Spleen (tissue), 11 donors: ENCODE measurements around the gene PTPRN2. TPM values are rescaled to one million over a fixed set of nuclear protein-coding genes. Genes with fewer than 3 reads are reported as not detected.

Experiments
- DNase-seq: peaks from one replicate; pipeline ENCODE4 v3.0.0-alpha.2; 2020
- H3K27ac ChIP-seq, 8 donors: fragments of 200-600 bp; sonication (generic) in 7 of 8; 1 replicate in 4 of 8; 2 replicates in 4 of 8; pipeline versions ENCODE4 v1.5.0 to v1.8.0; 2016 to 2021; ENCODE audit warnings: inconsistent platforms in 4 of 8, mild to moderate bottlenecking in 4 of 8, moderate library complexity in 1 of 8
- H3K27me3 ChIP-seq, 7 donors: fragments of 200-600 bp; sonication (generic) in 6 of 7; replicated peaks in 1 of 7; 1 replicate in 4 of 7; 2 replicates in 3 of 7; pipeline versions ENCODE4 v1.5.0 to v1.8.0; 2016 to 2021; ENCODE audit warnings: inconsistent platforms in 3 of 7, mild to moderate bottlenecking in 1 of 7
- H3K36me3 ChIP-seq, 6 donors: fragments of 200-600 bp; sonication (generic) in 5 of 6; 1 replicate in 4 of 6; 2 replicates in 2 of 6; pipeline versions ENCODE4 v1.5.0 to v1.8.0; 2016 to 2021; ENCODE audit warnings: inconsistent platforms in 2 of 6
- H3K4me1 ChIP-seq, 6 donors: fragments of 200-600 bp; sonication (generic) in 5 of 6; 1 replicate in 3 of 6; 2 replicates in 3 of 6; pipeline versions ENCODE4 v1.5.0 to v1.8.0; 2016 to 2021; ENCODE audit warnings: inconsistent platforms in 3 of 6
- H3K4me3 ChIP-seq, 8 donors: fragments of 200-600 bp; sonication (generic) in 7 of 8; 1 replicate in 4 of 8; 2 replicates in 4 of 8; pipeline versions ENCODE4 v1.5.0 to v1.8.0; 2016 to 2021; ENCODE audit warnings: inconsistent platforms in 4 of 8, mild to moderate bottlenecking in 4 of 8, moderate library complexity in 2 of 8
- H3K9me3 ChIP-seq, 8 donors: fragments of 200-600 bp; sonication (generic) in 7 of 8; 1 replicate in 4 of 8; 2 replicates in 4 of 8; pipeline versions ENCODE4 v1.5.0 to v1.8.0; 2016 to 2021; ENCODE audit warnings: inconsistent platforms in 4 of 8
- CTCF ChIP-seq, 11 experiments: fragments of 200-600 bp in 7 of 11; fragments of 450-650 bp in 4 of 11; sonication (generic) in 4 of 11; IDR thresholded peaks in 8 of 11; conservative IDR thresholded peaks in 3 of 11; 1 replicate in 7 of 11; 2 replicates in 4 of 11; pipeline versions ENCODE4 v1.4.0 to v1.8.0; 2016 to 2021; ENCODE audit warnings: antibody characterized with exemption in 11 of 11, inconsistent platforms in 4 of 11, mild to moderate bottlenecking in 1 of 11
- POLR2A ChIP-seq, 3 donors: fragments of 450-650 bp; IDR thresholded peaks; one replicate each; pipeline ENCODE4 v1.5.1; 2017; ENCODE audit warnings: antibody characterized with exemption in 3 of 3, mild to moderate bottlenecking in 1 of 3
- POLR2AphosphoS5 ChIP-seq, 3 donors: sonication (generic); formaldehyde crosslinking; IDR thresholded peaks; one replicate each; pipeline ENCODE4 v1.5.1; 2017; ENCODE audit warnings: antibody characterized with exemption in 3 of 3
- whole genome bisulfite sequencing, 5 donors: extraction: QIAGEN DNeasy Blood & Tissue Kit in 3 of 5; methylation state at CpG; one replicate each; pipeline versions ENCODE4 v1.1.5 to v1.1.7; 2013 to 2018; 5-methylcytosine and 5-hydroxymethylcytosine counted together
- intact Hi-C: fragments of 100-400 bp; cut with DNase I; formaldehyde crosslinking; loops from one replicate; pipeline ENCODE4 v1.15.0; 2023; ENCODE audit warnings: low total_unique reads
- polyA plus RNA-seq, 3 donors: library from polyadenylated mRNA; stranded (reverse); fragments of 200-250 nt; gene quantifications; one replicate each; pipeline ENCODE4 v1.2.1, GENCODE V29; 2013
- total RNA-seq, 7 donors: library from RNA; depleted of rRNA in 3 of 7; stranded (reverse); fragments of >200 nt in 3 of 7; fragmentation: NEBNext Ultra II Directional in 4 of 7; extraction: Animal tissue kit (Norgen Biotek cat#: 25700) in 4 of 7; gene quantifications; one replicate each; pipeline versions ENCODE4 v1.1.0 to v1.2.1, GENCODE V29; 2016 to 2021
- donor health status: healthy with polysubstance abuse.
- donor health status: DM: no; HTN: no; CAD: no; lungs with moderate emphysema.
- donor health status: DM: no; HTN: no; CAD: no.
- donor health status: Bipolar disorder and iron deficiency.
- donor health status: healthy.
- donor health status: DM: no; HTN: no; CAD: no.
- donor health status: DM: yes; HTN: yes; CAD: no.

The PTPRN2 gene
- total and polyA plus RNA-seq, 10 donors = 7.0 to 22.8 (median 16.8) TPM

- no peaks in the 10 kb centered on the region for H3K9me3 ChIP-seq
- no peak for DNase-seq
- TF ChIP-seq POLR2AphosphoS5 (IDR thresholded peaks at IDR 0.05) (no peak), POLR2A (IDR thresholded peaks at IDR 0.05) (no peak), CTCF (IDR thresholded peaks at IDR 0.05 in 8 of 11, conservative IDR thresholded peaks at IDR 0.05 in 3 of 11) (no peak)
- no peaks in the 10 kb centered on the region for H3K36me3 ChIP-seq
- no peaks in the 10 kb centered on the region for H3K4me1 ChIP-seq
- peaks cover 0 to 45% (median 0%) of the 10 kb centered on the region in 7 donors for H3K27me3 ChIP-seq
- H3K4me3 ChIP-seq = no peak overlapping the region
- intact Hi-C loops = no loop called here
- 94 to 97% (median 95%) methylated on average over 3 to 12 of the region's 12 CpGs for WGBS, 5 donors
- H3K27ac ChIP-seq = no peak overlapping the region
These were observed 27.2 kb downstream of the PTPRN2 start for GRCh38 chr7:158560386-158560785.

GRCh38 chr7:158559356-158559755 is 28.3 kb downstream of the PTPRN2 start:
- H3K9me3 ChIP-seq = no peaks in the 10 kb centered on the region
- intact Hi-C loops = no loop called here
- DNase-seq = no peak
- no peaks in the 10 kb centered on the region for H3K4me1 ChIP-seq
- peaks cover 0 to 40% (median 0%) of the 10 kb centered on the region in 7 donors for H3K27me3 ChIP-seq
- WGBS, 5 donors = 47 to 59% (median 50%) methylated on average over 6 of the region's 6 CpGs
- H3K4me3 ChIP-seq = no peak overlapping the region
- H3K27ac ChIP-seq = no peak overlapping the region
- H3K36me3 ChIP-seq = no peaks in the 10 kb centered on the region
- no peak for TF ChIP-seq POLR2AphosphoS5 (IDR thresholded peaks at IDR 0.05)
- TF ChIP-seq POLR2A (IDR thresholded peaks at IDR 0.05) = no peak
- TF ChIP-seq CTCF (IDR thresholded peaks at IDR 0.05 in 8 of 11, conservative IDR thresholded peaks at IDR 0.05 in 3 of 11) = no peak

- H3K4me3 ChIP-seq = no peak overlapping the region
- peaks cover 0 to 36% (median 0%) of the 10 kb centered on the region in 7 donors for H3K27me3 ChIP-seq
- no peaks in the 10 kb centered on the region for H3K36me3 ChIP-seq
- no peak overlapping the region for H3K27ac ChIP-seq
- no peaks in the 10 kb centered on the region for H3K4me1 ChIP-seq
- intact Hi-C loops = no loop called here
- no peak for DNase-seq
- 58 to 77% (median 72%) methylated on average over 3 of the region's 3 CpGs for WGBS, 5 donors
- H3K9me3 ChIP-seq = no peaks in the 10 kb centered on the region
- TF ChIP-seq POLR2A (IDR thresholded peaks at IDR 0.05) = no peak
These were observed 28.8 kb downstream of the PTPRN2 start for GRCh38 chr7:158558816-158559215.

- Histone ChIP-seq H3K4me3 (no peak overlapping the region), H3K36me3 (no peaks in the 10 kb centered on the region), H3K4me1 (no peaks in the 10 kb centered on the region), H3K27ac (no peak overlapping the region), H3K9me3 (no peaks in the 10 kb centered on the region), H3K27me3 (peaks cover 0 to 29% (median 0%) of the 10 kb centered on the region in 7 donors)
- no peak for DNase-seq
- intact Hi-C loops = no loop called here
- 83 to 93% (median 90%) methylated on average over 9 of the region's 9 CpGs for WGBS, 5 donors
- TF ChIP-seq CTCF (IDR thresholded peaks at IDR 0.05 in 8 of 11, conservative IDR thresholded peaks at IDR 0.05 in 3 of 11) (no peak), POLR2A (IDR thresholded peaks at IDR 0.05) (no peak), POLR2AphosphoS5 (IDR thresholded peaks at IDR 0.05) (no peak)
These were observed 30.2 kb downstream of the PTPRN2 start for GRCh38 chr7:158557441-158557755.
